Adrenal gland (tissue), 12 donors: ENCODE results near the gene RNF4. TPM values are rescaled to one million over a fixed set of nuclear protein-coding genes. Genes with fewer than 3 reads are reported as not detected.

Source experiments
- DNase-seq, 7 donors: peaks; one replicate each; pipeline ENCODE4 v3.0.0-alpha.2; 2019 to 2020
- H3K27ac ChIP-seq, 5 donors: fragments of 200-600 bp; sonication (generic) in 4 of 5; 1 replicate in 3 of 5; 2 replicates in 2 of 5; pipeline versions ENCODE4 v1.5.1 to v1.8.0; 2016 to 2020; ENCODE audit warnings: mild to moderate bottlenecking in 1 of 5
- H3K27me3 ChIP-seq: fragments of 200-600 bp; 2 replicates; pipeline ENCODE4 v1.8.0; 2021
- H3K36me3 ChIP-seq, 2 donors: fragments of 200-600 bp; replicated peaks in 1 of 2; 1 replicate in 1 of 2; 2 replicates in 1 of 2; pipeline versions ENCODE4 v1.5.1 to v1.8.0; 2018 to 2022
- H3K4me1 ChIP-seq, 2 donors: fragments of 200-600 bp; replicated peaks in 1 of 2; 1 replicate in 1 of 2; 2 replicates in 1 of 2; pipeline versions ENCODE4 v1.5.1 to v1.8.0; 2018 to 2021
- H3K4me3 ChIP-seq, 4 donors: fragments of 200-600 bp; sonication (generic) in 3 of 4; one replicate each; pipeline ENCODE4 v1.5.1; 2016 to 2018
- H3K9me3 ChIP-seq, 3 donors: fragments of 200-600 bp; sonication (generic) in 1 of 3; replicated peaks in 1 of 3; 1 replicate in 2 of 3; 2 replicates in 1 of 3; pipeline versions ENCODE4 v1.5.1 to v1.8.0; 2016 to 2021
- POLR2A ChIP-seq, 2 donors: fragments of 450-650 bp; IDR thresholded peaks; one replicate each; pipeline ENCODE4 v1.6.1; 2017; ENCODE audit warnings: antibody characterized with exemption in 2 of 2, mild to moderate bottlenecking in 2 of 2, moderate library complexity in 1 of 2
- WGBS, 4 donors: extraction: QIAGEN DNeasy Blood & Tissue Kit in 2 of 4; methylation state at CpG; one replicate each; pipeline versions ENCODE4 v1.1.5 to v1.1.7; 2013 to 2017; 5-methylcytosine and 5-hydroxymethylcytosine counted together
- intact Hi-C, 2 donors: fragments of 100-400 bp; cut with DNase I; formaldehyde crosslinking; loops; one replicate each; pipeline versions ENCODE4 v1.14.1 to v1.15.0; 2022 to 2023
- polyA plus RNA-seq, 3 donors: library from polyadenylated mRNA; stranded (reverse); fragments of 200-250 nt in 2 of 3; fragments of 350-450 nt in 1 of 3; fragmentation: Illumina TruSeq in 1 of 3; extraction: RNeasy Lipid Tissue Mini Kit (QIAGEN cat#74804) in 1 of 3; gene quantifications; one replicate each; pipeline ENCODE4 v1.2.3, GENCODE V29; 2013 to 2014
- total RNA-seq, 9 donors: library from RNA; depleted of rRNA in 4 of 9; stranded (reverse); fragments of >200 nt in 4 of 9; fragments of 120-200 nt in 1 of 9; fragmentation: NEBNext Ultra II Directional in 1 of 9; extraction: Animal tissue kit (Norgen Biotek cat#: 25700) in 1 of 9; gene quantifications; one replicate each; pipeline versions ENCODE4 v1.1.0 to v1.2.4, GENCODE V29; 2013 to 2023
- TF ChIP-seq, protein P1 (sequence below), 6 experiments: fragments of 450-650 bp in 4 of 6; fragments of 200-600 bp in 2 of 6; sonication (generic) in 1 of 6; IDR thresholded peaks; 1 replicate in 5 of 6; 2 replicates in 1 of 6; pipeline versions ENCODE4 v1.5.1 to v1.8.0; 2016 to 2021; ENCODE audit warnings: antibody characterized with exemption in 6 of 6, mild to moderate bottlenecking in 2 of 6, moderate library complexity in 1 of 6
- donor health status: healthy with polysubstance abuse.
- donor health status: Bipolar disorder and iron deficiency.
- donor health status: DM: yes; HTN: yes; CAD: no.
- donor health status: DM: no; HTN: no; CAD: no.
- donor health status: DM: no; HTN: no; CAD: no.
- donor health status: DM: yes; HTN: yes; CAD: no.

The RNF4 gene
- total and polyA plus RNA-seq, 12 donors = 14.5 to 84.1 (median 49.9) TPM

DNA sequence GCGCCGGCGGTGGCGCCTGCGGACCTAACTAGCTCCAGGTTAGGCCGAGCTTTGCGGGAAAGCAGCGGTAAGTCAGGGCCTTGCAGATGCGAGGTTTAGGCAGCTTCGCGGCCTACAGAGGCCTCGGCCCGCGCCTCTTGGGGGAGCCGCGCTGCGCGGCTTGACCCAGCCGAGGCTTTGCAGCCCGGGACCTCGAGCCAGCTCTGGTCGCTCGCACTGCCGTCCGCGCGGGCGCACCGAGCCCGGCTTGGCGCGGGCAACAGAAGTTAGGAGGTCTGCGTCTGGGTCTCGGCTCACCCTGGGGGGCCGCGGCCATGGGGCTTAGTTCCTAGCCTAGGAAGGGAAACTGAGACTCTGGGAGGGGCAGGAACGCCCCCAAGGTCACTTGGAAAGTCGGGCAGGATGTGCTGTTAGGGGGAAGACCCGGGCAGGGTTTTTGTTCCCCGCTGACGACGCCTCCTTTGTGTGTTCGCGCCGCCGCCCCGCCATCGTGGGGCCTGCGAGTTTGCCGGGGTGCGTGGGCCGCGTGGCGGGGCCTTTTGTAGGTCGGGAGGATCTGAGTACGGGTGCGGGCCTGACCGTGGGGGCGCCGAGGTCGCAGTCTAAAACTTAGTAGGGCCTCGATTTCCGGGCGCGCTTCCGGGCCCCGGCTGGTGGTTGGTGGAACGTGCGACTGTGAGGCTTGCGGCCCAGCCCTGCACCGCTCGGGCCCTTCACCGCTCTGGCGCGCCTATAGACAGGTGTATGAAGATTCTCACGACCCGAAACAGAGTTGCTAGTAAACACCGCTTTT is 482 bp downstream of the RNF4 start:
- DNase-seq = peak; percentile 35 to 68 (median 53)
- intact Hi-C loops = no loop called here
- TF ChIP-seq, protein P1, sequence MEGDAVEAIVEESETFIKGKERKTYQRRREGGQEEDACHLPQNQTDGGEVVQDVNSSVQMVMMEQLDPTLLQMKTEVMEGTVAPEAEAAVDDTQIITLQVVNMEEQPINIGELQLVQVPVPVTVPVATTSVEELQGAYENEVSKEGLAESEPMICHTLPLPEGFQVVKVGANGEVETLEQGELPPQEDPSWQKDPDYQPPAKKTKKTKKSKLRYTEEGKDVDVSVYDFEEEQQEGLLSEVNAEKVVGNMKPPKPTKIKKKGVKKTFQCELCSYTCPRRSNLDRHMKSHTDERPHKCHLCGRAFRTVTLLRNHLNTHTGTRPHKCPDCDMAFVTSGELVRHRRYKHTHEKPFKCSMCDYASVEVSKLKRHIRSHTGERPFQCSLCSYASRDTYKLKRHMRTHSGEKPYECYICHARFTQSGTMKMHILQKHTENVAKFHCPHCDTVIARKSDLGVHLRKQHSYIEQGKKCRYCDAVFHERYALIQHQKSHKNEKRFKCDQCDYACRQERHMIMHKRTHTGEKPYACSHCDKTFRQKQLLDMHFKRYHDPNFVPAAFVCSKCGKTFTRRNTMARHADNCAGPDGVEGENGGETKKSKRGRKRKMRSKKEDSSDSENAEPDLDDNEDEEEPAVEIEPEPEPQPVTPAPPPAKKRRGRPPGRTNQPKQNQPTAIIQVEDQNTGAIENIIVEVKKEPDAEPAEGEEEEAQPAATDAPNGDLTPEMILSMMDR (IDR thresholded peaks at IDR 0.05) = no peak
- no peak for TF ChIP-seq POLR2A (IDR thresholded peaks at IDR 0.05)
- peak overlapping the region; percentile 59 to 94 (median 79) for H3K27ac ChIP-seq
- H3K36me3 ChIP-seq = peaks cover 0 to 17% of the 10 kb centered on the region in 2 donors
- no peaks in the 10 kb centered on the region for H3K27me3 ChIP-seq
- 0 to 2% (median 0%) methylated on average over 23 to 78 of the region's 78 CpGs for WGBS, 4 donors
- peak overlapping the region; percentile 58 to 98 (median 80) for H3K4me3 ChIP-seq
- H3K9me3 ChIP-seq = no peaks in the 10 kb centered on the region
- H3K4me1 ChIP-seq = peaks cover 16 to 28% of the 10 kb centered on the region in 2 donors

DNA sequence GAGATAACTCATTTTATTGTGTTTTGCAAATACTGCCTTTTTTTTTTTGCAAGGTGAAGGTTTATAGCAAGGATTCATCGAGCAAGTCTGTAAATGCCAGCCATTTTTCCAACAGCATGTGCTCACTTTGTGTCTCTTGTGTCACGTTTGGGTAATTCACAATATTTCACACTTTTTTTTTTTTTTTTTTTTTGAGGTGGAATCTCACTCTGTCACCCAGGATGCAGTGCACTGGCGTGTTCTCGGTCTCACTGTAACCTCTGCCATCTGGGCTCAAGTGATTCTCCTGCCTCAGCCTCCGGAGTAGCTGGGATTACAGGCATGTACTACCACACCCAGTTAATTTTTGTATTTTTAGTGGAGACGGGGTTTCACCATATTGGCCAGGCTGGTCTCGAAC is 1.9 kb downstream of the RNF4 start:
- Histone ChIP-seq H3K4me1 (peaks cover 16 to 35% of the 10 kb centered on the region in 2 donors), H3K9me3 (no peaks in the 10 kb centered on the region), H3K4me3 (no peak overlapping the region), H3K27ac (no peak overlapping the region), H3K36me3 (peaks cover 0 to 17% of the 10 kb centered on the region in 2 donors), H3K27me3 (no peaks in the 10 kb centered on the region)
- no peak for TF ChIP-seq POLR2A (IDR thresholded peaks at IDR 0.05)
- TF ChIP-seq, protein P1 (IDR thresholded peaks at IDR 0.05) = no peak
- no peak for DNase-seq
- intact Hi-C loops = loop anchor here in 1 of 2 donors (10.0 kb wide), 1 partner anchor 64 kb away; the partner anchor contains the start of gene FAM193A
- 73 to 84% (median 79%) methylated on average over 7 of the region's 7 CpGs for WGBS, 4 donors

DNA sequence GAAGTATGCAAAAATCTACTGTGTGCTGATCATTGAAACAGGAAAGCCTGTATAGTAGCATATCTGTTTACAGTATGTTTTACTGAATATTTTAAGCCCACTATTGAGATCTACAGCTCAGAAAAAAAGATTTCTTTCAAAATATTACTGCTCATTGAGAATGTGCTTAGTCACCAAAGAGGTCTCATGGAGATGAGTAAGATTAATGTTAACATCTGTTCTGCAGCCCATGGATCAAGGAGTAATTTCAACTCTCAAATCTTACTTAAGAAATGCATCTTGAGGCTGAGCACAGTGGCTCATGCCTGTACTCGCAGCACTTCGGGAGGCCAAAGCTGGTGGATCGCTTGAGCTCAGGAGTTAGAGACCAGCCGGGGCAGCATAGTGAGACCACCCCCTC is 3.3 kb downstream of the RNF4 start:
- Histone ChIP-seq H3K36me3 (peaks cover 0 to 17% of the 10 kb centered on the region in 2 donors), H3K9me3 (no peaks in the 10 kb centered on the region), H3K4me3 (no peak overlapping the region), H3K4me1 (peaks cover 16 to 41% of the 10 kb centered on the region in 2 donors), H3K27me3 (no peaks in the 10 kb centered on the region), H3K27ac (no peak overlapping the region)
- intact Hi-C loops = loop anchor here in 1 of 2 donors (10.0 kb wide), 1 partner anchor 63 kb away; the partner anchor contains the start of gene FAM193A
- no peak for TF ChIP-seq POLR2A (IDR thresholded peaks at IDR 0.05)
- TF ChIP-seq, protein P1 (IDR thresholded peaks at IDR 0.05) = no peak
- DNase-seq = no peak
- WGBS, 4 donors = 94 to 100% (median 96%) methylated on average over 4 of the region's 4 CpGs

DNA sequence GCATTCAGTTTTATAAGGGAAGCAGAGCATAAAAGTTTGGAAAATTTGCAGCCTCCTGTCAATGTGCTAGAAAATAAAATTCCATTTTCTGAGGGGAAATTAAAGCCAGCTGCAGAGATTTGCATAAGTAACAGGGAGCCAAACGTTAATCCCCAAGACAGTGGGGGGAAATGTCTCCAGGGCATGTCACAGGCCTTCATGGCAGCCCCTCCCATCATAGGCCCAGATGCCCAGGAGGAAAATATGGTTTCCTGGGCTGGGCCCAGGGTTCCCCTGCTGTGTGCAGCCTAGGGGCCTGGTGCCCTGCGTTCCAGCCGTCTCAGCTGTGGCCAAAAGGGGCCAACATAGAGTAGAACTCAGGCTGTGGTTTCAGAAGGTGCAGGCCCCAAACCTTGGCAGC is 9.3 kb downstream of the RNF4 start:
- no peak for DNase-seq
- Histone ChIP-seq H3K4me3 (no peak overlapping the region), H3K36me3 (no peaks in the 10 kb centered on the region), H3K27me3 (no peaks in the 10 kb centered on the region), H3K9me3 (no peaks in the 10 kb centered on the region), H3K4me1 (peaks cover 25 to 55% of the 10 kb centered on the region in 2 donors), H3K27ac (no peak overlapping the region)
- TF ChIP-seq POLR2A (IDR thresholded peaks at IDR 0.05) = no peak
- TF ChIP-seq, protein P1 (IDR thresholded peaks at IDR 0.05) = no peak
- intact Hi-C loops = loop anchor here in 1 of 2 donors (10.0 kb wide), 1 partner anchor 57 kb away; the partner anchor contains the start of gene FAM193A
- WGBS, 4 donors = 58 to 65% (median 61%) methylated on average over 1 to 3 of the region's 3 CpGs
